Astrocyte (in vitro differentiated cells and primary cell): ENCODE measurements around the gene NPY2R.

Experiments
- CTCF ChIP-seq: IDR thresholded peaks from 2 replicates; pipeline ENCODE4 v1.5.1; 2011; ENCODE audit warnings: low read depth, mild to moderate bottlenecking, inconsistent platforms, low read length, moderate library complexity; ENCODE audit not compliant: insufficient read depth
- EZH2 ChIP-seq: IDR thresholded peaks from 2 replicates; pipeline ENCODE4 v1.6.1; 2012; ENCODE audit warnings: mild to moderate bottlenecking, low read length, inconsistent platforms; ENCODE audit not compliant: insufficient read depth

GRCh38 chr4:155190099-155190498, 18.3 kb upstream of the NPY2R start:
- no peak for TF ChIP-seq EZH2
- no peak for TF ChIP-seq CTCF
